ENCODE results near the gene GPAT3.

- TF ChIP-seq CTCF (conservative IDR thresholded peaks at IDR 0.05) (no peak), ZFX (IDR thresholded peaks at IDR 0.05) (no peak)
Observed at GRCh38 chr4:83591730-83592129, 55.8 kb downstream of the GPAT3 start.

Measured in C4-2B (cell line).